HepG2 (cell line): Measurements from ENCODE around the gene OR1F1. TPM values are rescaled to one million over a fixed set of nuclear protein-coding genes. Genes with fewer than 3 reads are reported as not detected.
A peak's percentile ranks its signal among the peaks of the same experiment; 100 is the strongest.

ENCODE experiments used
- ARNT2 ChIP-seq: sonication (generic); formaldehyde crosslinking; IDR thresholded peaks from 2 replicates; pipeline ENCODE4 v1.8.0; 2022; ENCODE audit warnings: mild to moderate bottlenecking, low read depth, missing genetic modification reagents, moderate library complexity
- ATF1 ChIP-seq: IDR thresholded peaks from 2 replicates; pipeline ENCODE4 v1.6.1; 2016; ENCODE audit warnings: mild to moderate bottlenecking, control low read depth
- CREM ChIP-seq, 2 experiments: sonication (generic) in 1 of 2; formaldehyde crosslinking in 1 of 2; IDR thresholded peaks; 2 replicates each; pipeline versions ENCODE4 v1.4.0 to v1.6.1; 2016 to 2020; ENCODE audit warnings: antibody characterized with exemption in 1 of 2, mild to moderate bottlenecking in 1 of 2, missing genetic modification reagents in 1 of 2
- HDAC6 ChIP-seq: fragments of 200-600 bp; sonication (generic); IDR thresholded peaks from 2 replicates; pipeline ENCODE4 v1.7.0; 2017; ENCODE audit warnings: mild to moderate bottlenecking, antibody characterized with exemption, low read length, low read depth
- NAIF1 ChIP-seq: sonication (generic); formaldehyde crosslinking; IDR thresholded peaks from 2 replicates; pipeline ENCODE4 v1.5.0; 2020; ENCODE audit warnings: mild to moderate bottlenecking, missing genetic modification reagents, borderline replicate concordance
- polyA plus RNA-seq, 8 experiments: library from polyadenylated mRNA; depleted of rRNA in 3 of 8; stranded (reverse) in 7 of 8; unstranded in 1 of 8; fragments of >200 nt; fragmentation: Illumina TruSeq in 4 of 8; extraction: Trizol in 4 of 8; gene quantifications; 2 replicates each; pipeline versions ENCODE4 v1.2.1 to v1.2.3, GENCODE V29; 2011 to 2016; ENCODE audit warnings: low read depth in 4 of 8, missing spikeins in 1 of 8, mixed read lengths in 1 of 8; ENCODE audit not compliant: insufficient read depth in 1 of 8
- total RNA-seq, 5 experiments: library from RNA; depleted of rRNA; stranded (reverse); fragments of >200 nt; fragmentation: Illumina TruSeq; extraction: Trizol; gene quantifications; 2 replicates each; pipeline ENCODE4 v1.2.3, GENCODE V29; 2016; ENCODE audit warnings: low read depth in 1 of 5
- TF ChIP-seq, protein P1 (sequence below): sonication (generic); formaldehyde crosslinking; IDR thresholded peaks from 2 replicates; pipeline ENCODE4 v1.5.1; 2020; ENCODE audit warnings: mild to moderate bottlenecking, missing genetic modification reagents, moderate library complexity
- TF ChIP-seq, protein P2 (sequence below): sonication (generic); formaldehyde crosslinking; IDR thresholded peaks from 2 replicates; pipeline ENCODE4 v1.8.1; 2023; ENCODE audit warnings: mild to moderate bottlenecking, moderate library complexity, missing genetic modification reagents
- TF ChIP-seq, protein P3 (sequence below): sonication (generic); formaldehyde crosslinking; IDR thresholded peaks from 2 replicates; pipeline ENCODE4 v1.4.0; 2020; ENCODE audit warnings: missing genetic modification reagents
- TF ChIP-seq, protein P4 (sequence below): IDR thresholded peaks from 2 replicates; pipeline ENCODE4 v1.6.1; 2012; ENCODE audit warnings: low read depth, low read length, improper control_type of control experiment
- TF ChIP-seq, protein P5 (sequence below): sonication (generic); formaldehyde crosslinking; conservative IDR thresholded peaks from 2 replicates; pipeline ENCODE4 v1.4.0; 2020; ENCODE audit warnings: missing genetic modification reagents
- TF ChIP-seq, protein P6 (sequence below): sonication (generic); formaldehyde crosslinking; IDR thresholded peaks from 2 replicates; pipeline ENCODE4 v1.5.1; 2020; ENCODE audit warnings: mild to moderate bottlenecking, missing genetic modification reagents
- TF ChIP-seq, protein P7 (sequence below): sonication (generic); formaldehyde crosslinking; IDR thresholded peaks from 2 replicates; pipeline ENCODE4 v1.4.0; 2020; ENCODE audit warnings: missing genetic modification reagents; ENCODE audit errors: not compliant biosample characterization

The OR1F1 gene
- total and polyA plus RNA-seq, 2 of the 13 experiments (the other 11 are each of a cell fraction or from before 2014, with no cell fraction given) = 0.90 TPM; not detected in 1

DNA sequence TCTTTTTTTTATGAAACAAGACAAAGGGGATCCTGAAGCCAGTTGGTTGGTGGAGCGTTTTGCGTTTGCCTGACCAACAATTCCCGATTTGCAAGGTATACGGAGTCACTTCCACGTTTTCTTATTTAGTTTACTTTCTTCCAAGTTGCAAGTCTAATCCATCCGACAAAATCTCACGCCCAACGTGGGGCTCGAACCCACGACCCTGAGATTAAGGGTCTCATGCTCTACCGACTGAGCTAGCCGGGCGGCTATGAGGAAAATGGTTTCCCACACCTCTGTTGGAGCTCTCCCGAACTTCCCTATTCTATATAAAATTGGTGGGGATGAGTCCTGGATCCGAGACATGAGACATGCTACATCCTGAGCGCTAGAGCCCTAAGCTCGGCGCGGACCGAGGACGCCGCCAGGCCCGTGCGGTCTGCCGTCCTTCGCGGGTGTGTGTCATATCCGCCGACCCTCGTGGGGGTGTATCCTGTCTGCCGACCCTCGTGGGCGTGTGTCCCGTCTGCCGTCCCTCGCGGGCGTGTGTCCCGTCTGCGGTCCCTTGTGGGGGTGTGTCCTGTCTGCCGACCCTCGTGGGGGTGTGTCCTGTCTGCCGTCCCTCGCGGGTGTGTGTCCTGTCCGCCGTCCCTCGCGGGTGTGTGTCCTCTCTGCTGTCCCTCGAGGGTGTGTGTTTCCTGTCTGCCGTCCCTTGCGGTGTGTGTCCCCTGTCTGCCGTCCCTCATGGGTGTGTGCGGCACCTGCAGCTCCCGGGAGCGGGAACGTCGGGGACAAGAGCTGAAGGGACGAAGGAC lies 30.6 kb upstream of the OR1F1 start (continued):
- TF ChIP-seq, protein P1, sequence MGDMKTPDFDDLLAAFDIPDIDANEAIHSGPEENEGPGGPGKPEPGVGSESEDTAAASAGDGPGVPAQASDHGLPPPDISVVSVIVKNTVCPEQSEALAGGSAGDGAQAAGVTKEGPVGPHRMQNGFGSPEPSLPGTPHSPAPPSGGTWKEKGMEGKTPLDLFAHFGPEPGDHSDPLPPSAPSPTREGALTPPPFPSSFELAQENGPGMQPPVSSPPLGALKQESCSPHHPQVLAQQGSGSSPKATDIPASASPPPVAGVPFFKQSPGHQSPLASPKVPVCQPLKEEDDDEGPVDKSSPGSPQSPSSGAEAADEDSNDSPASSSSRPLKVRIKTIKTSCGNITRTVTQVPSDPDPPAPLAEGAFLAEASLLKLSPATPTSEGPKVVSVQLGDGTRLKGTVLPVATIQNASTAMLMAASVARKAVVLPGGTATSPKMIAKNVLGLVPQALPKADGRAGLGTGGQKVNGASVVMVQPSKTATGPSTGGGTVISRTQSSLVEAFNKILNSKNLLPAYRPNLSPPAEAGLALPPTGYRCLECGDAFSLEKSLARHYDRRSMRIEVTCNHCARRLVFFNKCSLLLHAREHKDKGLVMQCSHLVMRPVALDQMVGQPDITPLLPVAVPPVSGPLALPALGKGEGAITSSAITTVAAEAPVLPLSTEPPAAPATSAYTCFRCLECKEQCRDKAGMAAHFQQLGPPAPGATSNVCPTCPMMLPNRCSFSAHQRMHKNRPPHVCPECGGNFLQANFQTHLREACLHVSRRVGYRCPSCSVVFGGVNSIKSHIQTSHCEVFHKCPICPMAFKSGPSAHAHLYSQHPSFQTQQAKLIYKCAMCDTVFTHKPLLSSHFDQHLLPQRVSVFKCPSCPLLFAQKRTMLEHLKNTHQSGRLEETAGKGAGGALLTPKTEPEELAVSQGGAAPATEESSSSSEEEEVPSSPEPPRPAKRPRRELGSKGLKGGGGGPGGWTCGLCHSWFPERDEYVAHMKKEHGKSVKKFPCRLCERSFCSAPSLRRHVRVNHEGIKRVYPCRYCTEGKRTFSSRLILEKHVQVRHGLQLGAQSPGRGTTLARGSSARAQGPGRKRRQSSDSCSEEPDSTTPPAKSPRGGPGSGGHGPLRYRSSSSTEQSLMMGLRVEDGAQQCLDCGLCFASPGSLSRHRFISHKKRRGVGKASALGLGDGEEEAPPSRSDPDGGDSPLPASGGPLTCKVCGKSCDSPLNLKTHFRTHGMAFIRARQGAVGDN (CRISPR knock-in tag) = peak; percentile 72
- TF ChIP-seq HDAC6 (no peak), ARNT2 (CRISPR knock-in tag) (0 out of 2 replicates have a peak, but pooled peaks have one; percentile 25), ATF1 (CRISPR knock-in tag) (no peak), NAIF1 (no peak), CREM (IDR thresholded peaks at IDR 0.05) (peak; percentile 40; the same call in 1 of the 2 replicates), CREM (CRISPR knock-in tag; IDR thresholded peaks at IDR 0.05) (no peak)
- TF ChIP-seq, protein P2, sequence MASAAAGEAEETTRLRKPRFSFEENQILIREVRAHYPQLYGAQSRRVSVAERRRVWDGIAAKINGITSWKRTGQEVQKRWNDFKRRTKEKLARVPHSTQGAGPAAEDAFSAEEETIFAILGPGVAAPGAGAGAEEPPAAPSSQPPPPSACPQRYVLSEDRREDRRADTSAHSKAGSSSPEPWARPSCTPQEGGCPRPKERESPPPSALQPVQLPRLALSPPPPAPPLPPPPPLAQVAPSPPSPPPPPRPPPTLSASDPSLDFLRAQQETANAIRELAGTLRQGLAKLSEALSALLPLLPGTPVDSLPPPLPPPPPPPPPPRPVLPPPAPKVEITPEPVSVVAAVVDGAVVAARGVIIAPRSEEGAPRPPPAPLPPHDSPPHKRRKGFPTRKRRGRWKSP (CRISPR knock-in tag) = peak; percentile 80; the same call in 1 of the 2 replicates
- TF ChIP-seq, protein P3, sequence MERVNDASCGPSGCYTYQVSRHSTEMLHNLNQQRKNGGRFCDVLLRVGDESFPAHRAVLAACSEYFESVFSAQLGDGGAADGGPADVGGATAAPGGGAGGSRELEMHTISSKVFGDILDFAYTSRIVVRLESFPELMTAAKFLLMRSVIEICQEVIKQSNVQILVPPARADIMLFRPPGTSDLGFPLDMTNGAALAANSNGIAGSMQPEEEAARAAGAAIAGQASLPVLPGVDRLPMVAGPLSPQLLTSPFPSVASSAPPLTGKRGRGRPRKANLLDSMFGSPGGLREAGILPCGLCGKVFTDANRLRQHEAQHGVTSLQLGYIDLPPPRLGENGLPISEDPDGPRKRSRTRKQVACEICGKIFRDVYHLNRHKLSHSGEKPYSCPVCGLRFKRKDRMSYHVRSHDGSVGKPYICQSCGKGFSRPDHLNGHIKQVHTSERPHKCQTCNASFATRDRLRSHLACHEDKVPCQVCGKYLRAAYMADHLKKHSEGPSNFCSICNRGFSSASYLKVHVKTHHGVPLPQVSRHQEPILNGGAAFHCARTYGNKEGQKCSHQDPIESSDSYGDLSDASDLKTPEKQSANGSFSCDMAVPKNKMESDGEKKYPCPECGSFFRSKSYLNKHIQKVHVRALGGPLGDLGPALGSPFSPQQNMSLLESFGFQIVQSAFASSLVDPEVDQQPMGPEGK (CRISPR knock-in tag) = peak; percentile 28; the same call in 1 of the 2 replicates
- TF ChIP-seq, protein P4, sequence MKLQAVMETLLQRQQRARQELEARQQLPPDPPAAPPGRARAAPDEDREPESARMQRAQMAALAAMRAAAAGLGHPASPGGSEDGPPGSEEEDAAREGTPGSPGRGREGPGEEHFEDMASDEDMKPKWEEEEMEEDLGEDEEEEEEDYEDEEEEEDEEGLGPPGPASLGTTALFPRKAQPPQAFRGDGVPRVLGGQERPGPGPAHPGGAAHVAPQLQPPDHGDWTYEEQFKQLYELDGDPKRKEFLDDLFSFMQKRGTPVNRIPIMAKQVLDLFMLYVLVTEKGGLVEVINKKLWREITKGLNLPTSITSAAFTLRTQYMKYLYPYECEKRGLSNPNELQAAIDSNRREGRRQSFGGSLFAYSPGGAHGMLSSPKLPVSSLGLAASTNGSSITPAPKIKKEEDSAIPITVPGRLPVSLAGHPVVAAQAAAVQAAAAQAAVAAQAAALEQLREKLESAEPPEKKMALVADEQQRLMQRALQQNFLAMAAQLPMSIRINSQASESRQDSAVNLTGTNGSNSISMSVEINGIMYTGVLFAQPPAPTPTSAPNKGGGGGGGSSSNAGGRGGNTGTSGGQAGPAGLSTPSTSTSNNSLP = peak; percentile 89
- TF ChIP-seq, protein P5, sequence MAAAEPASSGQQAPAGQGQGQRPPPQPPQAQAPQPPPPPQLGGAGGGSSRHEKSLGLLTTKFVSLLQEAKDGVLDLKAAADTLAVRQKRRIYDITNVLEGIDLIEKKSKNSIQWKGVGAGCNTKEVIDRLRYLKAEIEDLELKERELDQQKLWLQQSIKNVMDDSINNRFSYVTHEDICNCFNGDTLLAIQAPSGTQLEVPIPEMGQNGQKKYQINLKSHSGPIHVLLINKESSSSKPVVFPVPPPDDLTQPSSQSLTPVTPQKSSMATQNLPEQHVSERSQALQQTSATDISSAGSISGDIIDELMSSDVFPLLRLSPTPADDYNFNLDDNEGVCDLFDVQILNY (CRISPR knock-in tag) = no peak
- TF ChIP-seq, protein P6, sequence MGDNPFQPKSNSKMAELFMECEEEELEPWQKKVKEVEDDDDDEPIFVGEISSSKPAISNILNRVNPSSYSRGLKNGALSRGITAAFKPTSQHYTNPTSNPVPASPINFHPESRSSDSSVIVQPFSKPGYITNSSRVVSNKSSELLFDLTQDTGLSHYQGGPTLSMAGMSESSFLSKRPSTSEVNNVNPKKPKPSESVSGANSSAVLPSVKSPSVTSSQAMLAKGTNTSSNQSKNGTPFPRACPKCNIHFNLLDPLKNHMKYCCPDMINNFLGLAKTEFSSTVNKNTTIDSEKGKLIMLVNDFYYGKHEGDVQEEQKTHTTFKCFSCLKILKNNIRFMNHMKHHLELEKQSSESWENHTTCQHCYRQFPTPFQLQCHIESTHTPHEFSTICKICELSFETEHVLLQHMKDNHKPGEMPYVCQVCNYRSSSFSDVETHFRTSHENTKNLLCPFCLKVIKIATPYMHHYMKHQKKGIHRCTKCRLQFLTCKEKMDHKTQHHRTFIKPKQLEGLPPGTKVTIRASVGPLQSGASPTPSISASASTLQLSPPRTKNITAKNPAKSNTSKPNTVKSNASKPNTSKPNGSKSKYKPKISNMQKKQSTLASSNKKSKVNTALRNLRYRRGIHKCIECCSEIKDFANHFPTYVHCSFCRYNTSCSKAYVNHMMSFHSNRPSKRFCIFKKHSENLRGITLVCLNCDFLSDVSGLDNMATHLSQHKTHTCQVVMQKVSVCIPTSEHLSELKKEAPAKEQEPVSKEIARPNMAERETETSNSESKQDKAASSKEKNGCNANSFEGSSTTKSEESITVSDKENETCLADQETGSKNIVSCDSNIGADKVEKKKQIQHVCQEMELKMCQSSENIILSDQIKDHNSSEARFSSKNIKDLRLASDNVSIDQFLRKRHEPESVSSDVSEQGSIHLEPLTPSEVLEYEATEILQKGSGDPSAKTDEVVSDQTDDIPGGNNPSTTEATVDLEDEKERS (CRISPR knock-in tag) = no peak
- TF ChIP-seq, protein P7, sequence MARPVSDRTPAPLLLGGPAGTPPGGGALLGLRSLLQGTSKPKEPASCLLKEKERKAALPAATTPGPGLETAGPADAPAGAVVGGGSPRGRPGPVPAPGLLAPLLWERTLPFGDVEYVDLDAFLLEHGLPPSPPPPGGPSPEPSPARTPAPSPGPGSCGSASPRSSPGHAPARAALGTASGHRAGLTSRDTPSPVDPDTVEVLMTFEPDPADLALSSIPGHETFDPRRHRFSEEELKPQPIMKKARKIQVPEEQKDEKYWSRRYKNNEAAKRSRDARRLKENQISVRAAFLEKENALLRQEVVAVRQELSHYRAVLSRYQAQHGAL = no peak
